KOPT-K1 (cell line): ENCODE results near the gene NAV3.

Experiments
- H3K27ac ChIP-seq: fragments of 200-600 bp; sonication (generic); 2 replicates; pipeline ENCODE4 v1.5.1; 2016; ENCODE audit warnings: antibody characterized with exemption, mild to moderate bottlenecking, low read depth, low read length; ENCODE audit not compliant: poor library complexity, severe bottlenecking
- H3K36me3 ChIP-seq: fragments of 200-600 bp; sonication (generic); 2 replicates; pipeline ENCODE4 v1.5.1; 2017; ENCODE audit warnings: antibody characterized with exemption, mild to moderate bottlenecking, low read length, moderate library complexity; ENCODE audit not compliant: insufficient read depth
- H3K9me3 ChIP-seq: fragments of 200-600 bp; sonication (generic); 2 replicates; pipeline ENCODE4 v1.5.1; 2017; ENCODE audit warnings: antibody characterized with exemption, low read length, mild to moderate bottlenecking; ENCODE audit not compliant: insufficient read depth, poor library complexity, severe bottlenecking

The NAV3 gene

DNA sequence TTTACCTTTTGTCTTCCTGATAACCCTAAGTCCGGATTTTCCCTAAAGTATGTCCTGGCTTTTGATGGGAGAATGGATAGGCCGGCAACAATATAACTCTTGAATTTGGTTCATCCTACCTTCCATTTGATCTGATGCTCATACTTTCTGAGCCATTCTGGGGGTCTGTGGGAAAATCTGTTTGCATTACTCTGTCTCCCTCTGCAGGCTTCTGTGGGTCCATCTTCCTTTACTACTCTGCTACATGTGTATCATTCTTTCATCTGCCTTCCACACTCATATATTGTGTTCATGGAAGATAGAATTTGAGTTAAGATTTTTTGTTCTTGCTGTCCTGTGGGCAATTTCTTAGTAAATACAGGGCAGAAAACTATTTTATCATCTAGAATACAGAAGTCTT is 101.5 kb downstream of the NAV3 start:
- no peak overlapping the region for H3K27ac ChIP-seq
- H3K36me3 ChIP-seq, result no peaks in the 10 kb centered on the region
- H3K9me3 ChIP-seq, result no peaks in the 10 kb centered on the region

GRCh38 chr12:77938301-77938700 is 107.6 kb downstream of the NAV3 start:
- Histone ChIP-seq H3K36me3 (no peaks in the 10 kb centered on the region), H3K9me3 (no peaks in the 10 kb centered on the region), H3K27ac (no peak overlapping the region)

DNA sequence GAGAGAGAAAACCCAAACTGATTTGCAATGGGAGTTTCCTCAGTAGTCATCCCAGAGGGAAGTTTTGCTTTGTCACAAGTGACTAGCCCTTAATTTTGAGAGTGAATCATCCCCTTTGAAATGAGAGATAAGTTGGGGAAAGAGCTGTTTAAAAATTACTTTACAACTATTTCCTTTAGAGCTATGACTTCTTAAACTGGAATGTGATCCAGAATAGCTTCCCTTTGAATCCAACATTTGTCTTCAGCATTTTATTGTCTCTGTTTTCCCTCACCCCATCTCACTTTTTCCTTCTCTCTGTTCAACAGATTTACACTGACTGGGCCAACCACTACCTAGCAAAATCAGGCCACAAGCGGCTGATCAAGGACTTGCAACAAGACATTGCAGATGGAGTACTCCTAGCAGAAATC is 109.3 kb downstream of the NAV3 start:
- no peaks in the 10 kb centered on the region for H3K9me3 ChIP-seq
- no peaks in the 10 kb centered on the region for H3K36me3 ChIP-seq
- H3K27ac ChIP-seq, result no peak overlapping the region

DNA sequence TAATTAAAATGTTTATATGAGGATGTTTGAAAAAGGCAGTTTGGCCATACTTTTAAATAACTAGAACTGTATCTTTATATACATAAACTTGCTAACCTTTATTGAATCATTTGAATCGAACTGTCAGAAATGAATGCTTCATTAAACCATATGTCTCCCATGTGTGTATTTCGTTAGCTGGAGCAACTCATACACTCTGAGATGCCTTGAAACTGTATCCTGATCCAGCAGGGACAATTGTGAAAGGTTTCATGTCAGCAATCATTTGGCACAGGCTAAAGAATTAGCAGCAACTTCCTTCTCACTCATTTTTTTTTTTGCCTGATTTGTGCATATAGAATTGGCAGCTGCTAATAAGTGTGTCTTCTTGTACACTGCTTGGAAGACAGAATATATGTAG is 109.9 kb downstream of the NAV3 start:
- Histone ChIP-seq H3K36me3 (no peaks in the 10 kb centered on the region), H3K27ac (no peak overlapping the region), H3K9me3 (no peaks in the 10 kb centered on the region)

- Histone ChIP-seq H3K27ac (no peak overlapping the region), H3K36me3 (no peaks in the 10 kb centered on the region), H3K9me3 (no peaks in the 10 kb centered on the region)
Measured at GRCh38 chr12:77941401-77941800, 110.7 kb downstream of the NAV3 start.

- Histone ChIP-seq H3K27ac (no peak overlapping the region), H3K36me3 (no peaks in the 10 kb centered on the region), H3K9me3 (no peaks in the 10 kb centered on the region)
Measured at GRCh38 chr12:77943466-77943865, 112.8 kb downstream of the NAV3 start.

- H3K27ac ChIP-seq, result no peak overlapping the region
- no peaks in the 10 kb centered on the region for H3K36me3 ChIP-seq
- no peaks in the 10 kb centered on the region for H3K9me3 ChIP-seq
Measured at GRCh38 chr12:77946541-77947061, 115.9 kb downstream of the NAV3 start.

DNA sequence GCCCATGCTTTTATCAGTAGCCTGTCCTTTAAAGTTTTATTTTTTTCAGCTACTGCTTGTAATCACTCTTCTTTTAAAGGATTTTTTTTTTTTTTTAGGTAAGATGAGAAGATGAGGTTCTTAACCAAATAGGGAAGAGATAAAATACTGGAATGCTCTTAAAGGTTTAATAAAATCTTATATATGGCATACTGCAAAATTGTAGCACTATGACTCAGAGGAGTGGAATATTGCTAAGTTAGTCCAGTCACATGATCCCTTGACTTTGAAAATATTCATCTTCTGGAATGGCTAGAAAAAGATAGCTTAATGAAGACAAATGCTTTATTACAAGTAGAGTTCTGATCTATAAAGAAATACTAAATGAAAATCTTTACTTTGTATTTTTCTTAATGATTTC is 116.6 kb downstream of the NAV3 start:
- no peaks in the 10 kb centered on the region for H3K36me3 ChIP-seq
- H3K27ac ChIP-seq, result no peak overlapping the region
- H3K9me3 ChIP-seq, result no peaks in the 10 kb centered on the region

DNA sequence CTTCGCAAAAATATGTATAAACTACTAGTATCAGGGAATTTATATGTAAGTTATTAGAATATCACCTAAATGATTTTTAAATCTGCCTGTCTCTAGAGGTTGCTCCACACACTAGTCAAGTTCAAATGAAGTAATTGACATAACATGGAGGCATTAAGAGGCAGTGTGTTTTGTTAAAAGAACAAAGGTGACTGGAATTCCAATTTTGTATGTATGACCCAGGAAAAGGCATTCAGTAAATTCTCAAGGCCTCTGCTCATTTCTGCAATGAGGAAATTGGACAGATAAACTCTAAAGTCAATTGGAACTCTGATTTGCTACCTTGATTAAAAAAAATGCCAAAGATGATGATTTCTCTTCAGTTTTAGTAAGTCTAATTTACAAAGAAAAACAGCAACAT is 117.1 kb downstream of the NAV3 start:
- Histone ChIP-seq H3K27ac (no peak overlapping the region), H3K9me3 (no peaks in the 10 kb centered on the region), H3K36me3 (no peaks in the 10 kb centered on the region)

DNA sequence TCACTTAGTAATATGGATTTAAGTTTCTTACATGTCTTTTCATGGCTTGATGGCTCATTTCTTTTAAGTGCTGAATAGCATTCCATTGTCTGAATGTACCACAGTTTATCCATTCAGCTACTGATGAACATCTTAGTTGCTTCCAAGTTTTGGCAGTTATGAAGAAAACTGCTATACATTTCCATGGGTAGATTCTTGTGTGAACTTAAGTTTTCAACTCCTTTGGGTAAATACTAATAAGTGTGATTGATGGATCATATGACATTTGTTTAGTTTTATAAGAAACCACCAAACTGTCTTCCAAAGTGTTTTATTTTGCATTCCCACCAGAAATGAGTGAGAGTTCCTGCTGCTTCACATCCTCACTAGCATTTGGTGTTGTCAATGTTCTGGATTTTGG is 119.2 kb downstream of the NAV3 start:
- Histone ChIP-seq H3K9me3 (no peaks in the 10 kb centered on the region), H3K36me3 (no peaks in the 10 kb centered on the region), H3K27ac (no peak overlapping the region)

- Histone ChIP-seq H3K27ac (no peak overlapping the region), H3K9me3 (no peaks in the 10 kb centered on the region), H3K36me3 (no peaks in the 10 kb centered on the region)
Measured at GRCh38 chr12:77953528-77954205, 123.0 kb downstream of the NAV3 start.

DNA sequence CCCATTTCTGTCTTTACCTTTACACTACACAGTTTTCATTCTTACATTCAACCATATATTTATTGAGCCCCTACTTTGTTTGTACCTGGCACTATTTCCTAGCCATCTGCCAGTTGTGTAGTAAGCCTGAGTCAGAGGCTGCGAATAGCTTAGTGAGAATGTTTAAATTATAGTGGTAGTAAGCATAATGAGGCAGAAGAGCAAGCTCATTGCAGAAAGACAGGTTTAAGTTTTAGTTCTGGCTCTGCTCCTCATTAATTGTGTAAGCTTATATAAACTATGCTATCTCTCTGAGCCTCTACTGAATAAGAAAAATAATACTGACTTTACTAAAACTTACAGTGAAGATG is 123.5 kb downstream of the NAV3 start:
- no peaks in the 10 kb centered on the region for H3K9me3 ChIP-seq
- no peak overlapping the region for H3K27ac ChIP-seq
- H3K36me3 ChIP-seq, result no peaks in the 10 kb centered on the region

GRCh38 chr12:77957062-77957461 is 126.4 kb downstream of the NAV3 start:
- H3K36me3 ChIP-seq, result no peaks in the 10 kb centered on the region
- no peak overlapping the region for H3K27ac ChIP-seq
- H3K9me3 ChIP-seq, result no peaks in the 10 kb centered on the region

DNA sequence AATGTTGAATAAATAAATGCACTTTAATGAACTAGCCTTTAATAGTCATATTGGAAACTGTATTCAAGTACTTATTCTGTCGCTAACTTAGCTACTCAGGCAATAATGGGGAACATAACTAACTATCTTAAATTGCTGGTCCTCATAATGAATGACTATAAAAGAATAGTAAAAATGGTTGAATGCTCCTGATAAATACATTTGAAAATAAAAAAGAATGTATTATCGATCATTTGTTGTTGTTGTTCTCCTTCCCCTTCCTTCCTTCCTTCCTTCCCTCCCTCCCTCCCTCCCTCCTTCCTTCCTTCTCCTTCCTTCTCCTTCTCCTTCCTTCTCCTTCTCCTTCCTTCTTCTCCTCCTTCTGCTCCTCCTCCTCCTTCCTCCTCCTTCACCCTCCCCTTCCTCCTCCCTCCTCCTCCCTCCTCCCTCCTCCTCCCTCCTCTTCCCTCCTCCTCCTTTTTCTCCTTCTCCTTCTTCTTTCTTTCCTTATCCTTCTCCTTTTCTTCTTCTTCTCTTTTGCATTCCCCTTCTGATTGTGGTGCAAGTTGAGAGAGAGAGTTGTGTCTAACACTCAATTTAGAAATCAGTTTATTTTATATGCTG is 133.0 kb downstream of the NAV3 start:
- Histone ChIP-seq H3K9me3 (no peaks in the 10 kb centered on the region), H3K36me3 (no peaks in the 10 kb centered on the region), H3K27ac (no peak overlapping the region)

DNA sequence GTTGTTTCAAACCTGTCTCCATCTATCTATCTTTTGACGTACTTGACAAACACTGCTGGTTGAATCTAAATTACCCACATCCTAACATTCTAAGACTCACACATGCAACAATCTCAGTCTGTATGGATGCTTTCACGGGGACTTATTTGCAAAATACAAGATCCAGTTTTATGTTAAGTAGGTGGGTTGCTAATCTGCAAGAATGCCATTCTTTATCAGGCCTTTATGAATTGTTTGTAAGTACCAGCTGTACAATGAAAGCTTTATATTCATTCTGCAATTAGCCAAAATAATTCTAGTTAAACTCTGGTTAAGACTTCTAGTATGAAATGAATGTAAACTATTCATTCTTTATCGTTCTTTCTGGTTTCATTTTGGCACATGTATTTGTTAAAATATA is 135.1 kb downstream of the NAV3 start:
- no peaks in the 10 kb centered on the region for H3K9me3 ChIP-seq
- no peak overlapping the region for H3K27ac ChIP-seq
- H3K36me3 ChIP-seq, result no peaks in the 10 kb centered on the region

DNA sequence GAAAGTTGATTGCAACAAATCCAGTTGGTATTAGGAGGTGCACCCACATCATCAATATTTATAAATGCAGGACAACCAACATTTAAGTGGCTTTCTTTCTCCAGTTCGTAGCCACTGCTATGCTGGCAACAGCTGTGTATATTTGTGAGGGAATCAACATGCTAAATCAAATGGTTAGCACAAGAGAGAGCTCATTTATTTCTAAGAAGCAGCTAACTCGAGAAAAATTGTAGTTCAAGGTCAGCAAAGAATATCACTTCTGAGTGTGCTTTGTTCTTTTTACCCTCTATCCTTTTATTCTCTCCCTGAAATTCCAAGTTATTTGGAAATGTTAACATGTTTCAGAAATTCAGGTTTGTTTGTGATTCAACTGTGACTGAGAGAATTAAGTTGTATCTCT is 137.3 kb downstream of the NAV3 start:
- Histone ChIP-seq H3K27ac (no peak overlapping the region), H3K9me3 (no peaks in the 10 kb centered on the region), H3K36me3 (no peaks in the 10 kb centered on the region)
